GM23338 (cell line): ENCODE results near the gene USP9Y. TPM values are rescaled to one million over a fixed set of nuclear protein-coding genes. Genes with fewer than 3 reads are reported as not detected.

ENCODE experiments used
- ATAC-seq: fragments of 200-7000 bp; cut with Tn5 transposase; 3 replicates; pipeline ENCODE4 v1.9.1; 2020
- DNase-seq: peaks from one replicate; pipeline ENCODE4 v3.0.0-alpha.2; 2015; ENCODE audit warnings: low spot score
- H2AFZ ChIP-seq: fragments of 200-600 bp; sonication (generic); 2 replicates; pipeline ENCODE4 v1.8.0; 2016; ENCODE audit warnings: antibody characterized with exemption, mild to moderate bottlenecking, moderate library complexity
- H3F3A ChIP-seq: fragments of 200-600 bp; sonication (generic); replicated peaks from 2 replicates; pipeline ENCODE4 v1.8.0; 2017; ENCODE audit warnings: antibody characterized with exemption, mixed run types, low read depth
- H3K27ac ChIP-seq: fragments of 200-600 bp; sonication (generic); 2 replicates; pipeline ENCODE4 v1.6.1; 2016; ENCODE audit warnings: low read depth
- H3K27me3 ChIP-seq: fragments of 200-600 bp; sonication (generic); 2 replicates; pipeline ENCODE4 v1.8.0; 2016; ENCODE audit warnings: mild to moderate bottlenecking, mixed run types, moderate library complexity; ENCODE audit not compliant: insufficient read depth
- H3K36me3 ChIP-seq: fragments of 200-600 bp; sonication (generic); 2 replicates; pipeline ENCODE4 v1.8.0; 2016; ENCODE audit warnings: mild to moderate bottlenecking; ENCODE audit not compliant: insufficient read depth
- H3K4me1 ChIP-seq: fragments of 200-600 bp; sonication (generic); 2 replicates; pipeline ENCODE4 v1.8.0; 2016; ENCODE audit warnings: mild to moderate bottlenecking, moderate library complexity; ENCODE audit not compliant: insufficient read depth
- H3K4me2 ChIP-seq: fragments of 200-600 bp; sonication (generic); 2 replicates; pipeline ENCODE4 v1.7.1; 2017; ENCODE audit warnings: mixed run types
- H3K4me3 ChIP-seq: fragments of 200-600 bp; sonication (generic); 2 replicates; pipeline ENCODE4 v1.6.1; 2016; ENCODE audit warnings: mixed run types
- H3K79me2 ChIP-seq: fragments of 200-600 bp; sonication (generic); replicated peaks from 2 replicates; pipeline ENCODE4 v1.8.0; 2017; ENCODE audit warnings: mild to moderate bottlenecking; ENCODE audit not compliant: insufficient read depth
- H3K9me2 ChIP-seq: fragments of 200-600 bp; sonication (generic); 2 replicates; pipeline ENCODE4 v1.8.0; 2017; ENCODE audit not compliant: insufficient read depth
- H4K20me1 ChIP-seq: fragments of 200-600 bp; sonication (generic); replicated peaks from 2 replicates; pipeline ENCODE4 v1.8.0; 2017; ENCODE audit warnings: mild to moderate bottlenecking; ENCODE audit not compliant: insufficient read depth
- H3K27ac Mint-ChIP-seq: 2 replicates; pipeline ENCODE4 v1.8.0; 2020; ENCODE audit warnings: inconsistent platforms, mild to moderate bottlenecking, moderate library complexity, mixed read lengths
- H3K27me3 Mint-ChIP-seq: 3 replicates; pipeline ENCODE4 v1.8.0; 2022; ENCODE audit warnings: low read depth, mild to moderate bottlenecking, moderate library complexity, mixed read lengths, inconsistent platforms; ENCODE audit not compliant: insufficient read depth, poor library complexity
- H3K36me3 Mint-ChIP-seq: 3 replicates; pipeline ENCODE4 v1.8.0; 2021; ENCODE audit warnings: low read depth, mild to moderate bottlenecking, inconsistent platforms, moderate library complexity, mixed read lengths
- H3K4me1 Mint-ChIP-seq: 3 replicates; pipeline ENCODE4 v1.8.0; 2020; ENCODE audit warnings: mild to moderate bottlenecking, inconsistent platforms, mixed read lengths
- H3K4me3 Mint-ChIP-seq: 3 replicates; pipeline ENCODE4 v1.8.0; 2021; ENCODE audit warnings: moderate library complexity, mild to moderate bottlenecking, inconsistent platforms, mixed read lengths
- H3K9me3 Mint-ChIP-seq: 3 replicates; pipeline ENCODE4 v1.8.0; 2020; ENCODE audit warnings: moderate library complexity, mild to moderate bottlenecking, inconsistent platforms, mixed read lengths
- CREB1 ChIP-seq: fragments of 250-450 bp; sonication (Bioruptor Pico); IDR thresholded peaks from 2 replicates; pipeline ENCODE4 v1.5.0; 2020; ENCODE audit warnings: low read depth, mild to moderate bottlenecking, moderate library complexity
- ETS1 ChIP-seq: IDR thresholded peaks from 2 replicates; pipeline ENCODE4 v1.6.1; 2016; ENCODE audit warnings: antibody characterized with exemption
- EZH2 ChIP-seq: fragments of 200-600 bp; sonication (generic); IDR thresholded peaks from one replicate; pipeline ENCODE4 v1.8.0; 2017; ENCODE audit warnings: antibody characterized with exemption, mild to moderate bottlenecking, low read depth; ENCODE audit not compliant: unreplicated experiment
- EZH2phosphoT487 ChIP-seq: fragments of 200-600 bp; sonication (generic); IDR thresholded peaks from one replicate; pipeline ENCODE4 v1.8.1; 2018; ENCODE audit warnings: antibody characterized with exemption; ENCODE audit not compliant: unreplicated experiment
- JUNB ChIP-seq: IDR thresholded peaks from one replicate; pipeline ENCODE4 v1.6.1; 2016; ENCODE audit warnings: antibody characterized with exemption; ENCODE audit not compliant: unreplicated experiment
- NANOG ChIP-seq: IDR thresholded peaks from 2 replicates; pipeline ENCODE4 v1.6.1; 2016; ENCODE audit warnings: antibody characterized with exemption, borderline replicate concordance
- POLR2AphosphoS5 ChIP-seq: IDR thresholded peaks from 2 replicates; pipeline ENCODE4 v1.6.1; 2016; ENCODE audit warnings: antibody characterized with exemption, low read depth
- REST ChIP-seq: IDR thresholded peaks from one replicate; pipeline ENCODE4 v1.6.1; 2018; ENCODE audit warnings: antibody characterized with exemption; ENCODE audit not compliant: unreplicated experiment
- STAT1 ChIP-seq: IDR thresholded peaks from one replicate; pipeline ENCODE4 v1.6.1; 2016; ENCODE audit warnings: antibody characterized with exemption; ENCODE audit not compliant: unreplicated experiment
- ZNF114 ChIP-seq: fragments of 250-450 bp; sonication (Bioruptor Pico); IDR thresholded peaks from 2 replicates; pipeline ENCODE4 v1.5.0; 2020; ENCODE audit warnings: mild to moderate bottlenecking, moderate library complexity
- ZNF331 ChIP-seq: fragments of 250-450 bp; sonication (Bioruptor Pico); IDR thresholded peaks from 2 replicates; pipeline ENCODE4 v1.5.0; 2020; ENCODE audit warnings: low read depth, mild to moderate bottlenecking, moderate library complexity
- polyA plus RNA-seq: library from polyadenylated mRNA; unstranded; fragments of >200 nt; fragmentation: Nextera tagmentation; extraction: Ambion mirVana; gene quantifications from 2 replicates; pipeline ENCODE4 v1.2.1, GENCODE V29; 2016
- total RNA-seq: library from RNA; depleted of rRNA; stranded (reverse); fragments of >200 nt; shearing (Covaris generic); gene quantifications from 2 replicates; pipeline ENCODE4 v1.2.3, GENCODE V29; 2014
- TF ChIP-seq, protein P1 (sequence below), 2 experiments: fragments of 200-600 bp in 1 of 2; sonication (generic) in 1 of 2; conservative IDR thresholded peaks; 2 replicates each; pipeline versions ENCODE4 v1.5.1 to v1.6.1; 2016 to 2017; ENCODE audit warnings: antibody characterized with exemption in 2 of 2, low read depth in 2 of 2, mild to moderate bottlenecking in 2 of 2, moderate library complexity in 1 of 2
- TF ChIP-seq, protein P2 (sequence below): fragments of 250-450 bp; sonication (Bioruptor Pico); IDR thresholded peaks from 2 replicates; pipeline ENCODE4 v1.5.0; 2020; ENCODE audit warnings: mild to moderate bottlenecking, moderate library complexity

Gene USP9Y
- total and polyA plus RNA-seq, 2 experiments from 2014 or later = 23.7 to 49.0 TPM

DNA sequence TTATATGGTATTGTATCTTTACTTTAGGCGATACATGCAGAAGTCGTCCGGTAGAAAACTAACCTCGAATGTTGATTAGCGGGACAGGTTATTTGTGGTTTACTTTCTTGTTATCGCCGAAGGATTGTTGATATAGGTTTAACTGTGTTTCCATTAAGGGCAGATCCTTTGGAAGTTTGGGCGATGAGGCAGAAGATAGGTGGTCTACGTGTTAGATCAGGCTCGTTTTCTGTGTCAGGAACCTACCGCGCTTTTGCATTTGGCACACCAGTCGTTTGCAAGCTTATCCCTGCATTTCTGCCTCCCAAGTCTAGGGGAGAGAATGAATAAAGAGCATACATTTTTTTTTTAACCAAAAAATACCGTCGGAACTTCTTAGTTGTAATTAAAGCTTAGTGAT, 204.9 kb downstream of the USP9Y start:
- H3K4me1 ChIP-seq = peaks cover 15% of the 10 kb centered on the region
- peaks cover 8% of the 10 kb centered on the region; the same call in 1 of the 2 replicates for H3K36me3 ChIP-seq
- H3K4me2 ChIP-seq = peak overlapping the region; percentile 91
- peaks cover 19% of the 10 kb centered on the region for H4K20me1 ChIP-seq
- no peak overlapping the region for H2AFZ ChIP-seq
- H3K4me1 Mint-ChIP-seq = peaks cover 9% of the 10 kb centered on the region
- no peak for TF ChIP-seq STAT1
- TF ChIP-seq, protein P1, sequence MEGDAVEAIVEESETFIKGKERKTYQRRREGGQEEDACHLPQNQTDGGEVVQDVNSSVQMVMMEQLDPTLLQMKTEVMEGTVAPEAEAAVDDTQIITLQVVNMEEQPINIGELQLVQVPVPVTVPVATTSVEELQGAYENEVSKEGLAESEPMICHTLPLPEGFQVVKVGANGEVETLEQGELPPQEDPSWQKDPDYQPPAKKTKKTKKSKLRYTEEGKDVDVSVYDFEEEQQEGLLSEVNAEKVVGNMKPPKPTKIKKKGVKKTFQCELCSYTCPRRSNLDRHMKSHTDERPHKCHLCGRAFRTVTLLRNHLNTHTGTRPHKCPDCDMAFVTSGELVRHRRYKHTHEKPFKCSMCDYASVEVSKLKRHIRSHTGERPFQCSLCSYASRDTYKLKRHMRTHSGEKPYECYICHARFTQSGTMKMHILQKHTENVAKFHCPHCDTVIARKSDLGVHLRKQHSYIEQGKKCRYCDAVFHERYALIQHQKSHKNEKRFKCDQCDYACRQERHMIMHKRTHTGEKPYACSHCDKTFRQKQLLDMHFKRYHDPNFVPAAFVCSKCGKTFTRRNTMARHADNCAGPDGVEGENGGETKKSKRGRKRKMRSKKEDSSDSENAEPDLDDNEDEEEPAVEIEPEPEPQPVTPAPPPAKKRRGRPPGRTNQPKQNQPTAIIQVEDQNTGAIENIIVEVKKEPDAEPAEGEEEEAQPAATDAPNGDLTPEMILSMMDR (conservative IDR thresholded peaks at IDR 0.05; ENCODE audit: low read depth in 2 of 2) = no peak
- no peak for TF ChIP-seq REST
- TF ChIP-seq EZH2 = no peak
- no peak for TF ChIP-seq NANOG
- TF ChIP-seq, protein P2, sequence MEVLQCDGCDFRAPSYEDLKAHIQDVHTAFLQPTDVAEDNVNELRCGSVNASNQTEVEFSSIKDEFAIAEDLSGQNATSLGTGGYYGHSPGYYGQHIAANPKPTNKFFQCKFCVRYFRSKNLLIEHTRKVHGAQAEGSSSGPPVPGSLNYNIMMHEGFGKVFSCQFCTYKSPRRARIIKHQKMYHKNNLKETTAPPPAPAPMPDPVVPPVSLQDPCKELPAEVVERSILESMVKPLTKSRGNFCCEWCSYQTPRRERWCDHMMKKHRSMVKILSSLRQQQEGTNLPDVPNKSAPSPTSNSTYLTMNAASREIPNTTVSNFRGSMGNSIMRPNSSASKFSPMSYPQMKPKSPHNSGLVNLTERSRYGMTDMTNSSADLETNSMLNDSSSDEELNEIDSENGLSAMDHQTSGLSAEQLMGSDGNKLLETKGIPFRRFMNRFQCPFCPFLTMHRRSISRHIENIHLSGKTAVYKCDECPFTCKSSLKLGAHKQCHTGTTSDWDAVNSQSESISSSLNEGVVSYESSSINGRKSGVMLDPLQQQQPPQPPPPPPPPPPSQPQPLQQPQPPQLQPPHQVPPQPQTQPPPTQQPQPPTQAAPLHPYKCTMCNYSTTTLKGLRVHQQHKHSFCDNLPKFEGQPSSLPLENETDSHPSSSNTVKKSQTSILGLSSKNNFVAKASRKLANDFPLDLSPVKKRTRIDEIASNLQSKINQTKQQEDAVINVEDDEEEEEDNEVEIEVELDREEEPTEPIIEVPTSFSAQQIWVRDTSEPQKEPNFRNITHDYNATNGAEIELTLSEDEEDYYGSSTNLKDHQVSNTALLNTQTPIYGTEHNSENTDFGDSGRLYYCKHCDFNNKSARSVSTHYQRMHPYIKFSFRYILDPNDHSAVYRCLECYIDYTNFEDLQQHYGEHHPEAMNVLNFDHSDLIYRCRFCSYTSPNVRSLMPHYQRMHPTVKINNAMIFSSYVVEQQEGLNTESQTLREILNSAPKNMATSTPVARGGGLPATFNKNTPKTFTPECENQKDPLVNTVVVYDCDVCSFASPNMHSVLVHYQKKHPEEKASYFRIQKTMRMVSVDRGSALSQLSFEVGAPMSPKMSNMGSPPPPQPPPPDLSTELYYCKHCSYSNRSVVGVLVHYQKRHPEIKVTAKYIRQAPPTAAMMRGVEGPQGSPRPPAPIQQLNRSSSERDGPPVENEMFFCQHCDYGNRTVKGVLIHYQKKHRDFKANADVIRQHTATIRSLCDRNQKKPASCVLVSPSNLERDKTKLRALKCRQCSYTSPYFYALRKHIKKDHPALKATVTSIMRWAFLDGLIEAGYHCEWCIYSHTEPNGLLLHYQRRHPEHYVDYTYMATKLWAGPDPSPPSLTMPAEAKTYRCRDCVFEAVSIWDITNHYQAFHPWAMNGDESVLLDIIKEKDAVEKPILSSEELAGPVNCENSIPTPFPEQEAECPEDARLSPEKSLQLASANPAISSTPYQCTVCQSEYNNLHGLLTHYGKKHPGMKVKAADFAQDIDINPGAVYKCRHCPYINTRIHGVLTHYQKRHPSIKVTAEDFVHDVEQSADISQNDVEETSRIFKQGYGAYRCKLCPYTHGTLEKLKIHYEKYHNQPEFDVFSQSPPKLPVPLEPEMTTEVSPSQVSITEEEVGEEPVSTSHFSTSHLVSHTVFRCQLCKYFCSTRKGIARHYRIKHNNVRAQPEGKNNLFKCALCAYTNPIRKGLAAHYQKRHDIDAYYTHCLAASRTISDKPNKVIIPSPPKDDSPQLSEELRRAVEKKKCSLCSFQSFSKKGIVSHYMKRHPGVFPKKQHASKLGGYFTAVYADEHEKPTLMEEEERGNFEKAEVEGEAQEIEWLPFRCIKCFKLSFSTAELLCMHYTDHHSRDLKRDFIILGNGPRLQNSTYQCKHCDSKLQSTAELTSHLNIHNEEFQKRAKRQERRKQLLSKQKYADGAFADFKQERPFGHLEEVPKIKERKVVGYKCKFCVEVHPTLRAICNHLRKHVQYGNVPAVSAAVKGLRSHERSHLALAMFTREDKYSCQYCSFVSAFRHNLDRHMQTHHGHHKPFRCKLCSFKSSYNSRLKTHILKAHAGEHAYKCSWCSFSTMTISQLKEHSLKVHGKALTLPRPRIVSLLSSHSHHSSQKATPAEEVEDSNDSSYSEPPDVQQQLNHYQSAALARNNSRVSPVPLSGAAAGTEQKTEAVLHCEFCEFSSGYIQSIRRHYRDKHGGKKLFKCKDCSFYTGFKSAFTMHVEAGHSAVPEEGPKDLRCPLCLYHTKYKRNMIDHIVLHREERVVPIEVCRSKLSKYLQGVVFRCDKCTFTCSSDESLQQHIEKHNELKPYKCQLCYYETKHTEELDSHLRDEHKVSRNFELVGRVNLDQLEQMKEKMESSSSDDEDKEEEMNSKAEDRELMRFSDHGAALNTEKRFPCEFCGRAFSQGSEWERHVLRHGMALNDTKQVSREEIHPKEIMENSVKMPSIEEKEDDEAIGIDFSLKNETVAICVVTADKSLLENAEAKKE (CRISPR knock-in tag) = no peak
- no peak for TF ChIP-seq EZH2phosphoT487
- no peak for TF ChIP-seq CREB1 (CRISPR knock-in tag)
- TF ChIP-seq ETS1 = no peak
- no peak for TF ChIP-seq ZNF331
- TF ChIP-seq POLR2AphosphoS5 = no peak
- TF ChIP-seq ZNF114 (CRISPR knock-in tag) = no peak
- TF ChIP-seq JUNB = no peak
- ATAC-seq (no peak), DNase-seq (no peak)
- H3F3A ChIP-seq = 0 out of 2 replicates have a peak, but pooled peaks cover 2% of the 10 kb centered on the region
- H3K27ac Mint-ChIP-seq = peak overlapping the region; percentile 100
- no peaks in the 10 kb centered on the region for H3K27me3 ChIP-seq
- H3K36me3 Mint-ChIP-seq = peaks cover 29% of the 10 kb centered on the region
- H3K4me3 ChIP-seq = peak overlapping the region; percentile 94
- H3K9me3 Mint-ChIP-seq = peaks cover 4% of the 10 kb centered on the region; the same call in 2 of the 3 replicates
- no peaks in the 10 kb centered on the region for H3K9me2 ChIP-seq
- H3K4me3 Mint-ChIP-seq = peak overlapping the region; percentile 99
- peaks cover 62% of the 10 kb centered on the region for H3K79me2 ChIP-seq
- H3K27ac ChIP-seq = peak overlapping the region; percentile 95; the same call in 1 of the 2 replicates
- H3K27me3 Mint-ChIP-seq = peaks cover 10% of the 10 kb centered on the region
